Endodermal cell (in vitro differentiated cells): ENCODE results near the gene OR2J2. TPM values are rescaled to one million over a fixed set of nuclear protein-coding genes. Genes with fewer than 3 reads are reported as not detected.

Experiments
- DNase-seq: peaks from one replicate; pipeline ENCODE4 v3.0.0-alpha.2; 2017
- H3K27ac ChIP-seq: 2 replicates; pipeline ENCODE4 v1.5.1; 2013; ENCODE audit warnings: mild to moderate bottlenecking, low read depth, low read length, moderate library complexity
- H3K27me3 ChIP-seq: 2 replicates; pipeline ENCODE4 v1.6.1; 2013; ENCODE audit warnings: mild to moderate bottlenecking, low read length, moderate library complexity; ENCODE audit not compliant: insufficient read depth, control insufficient read depth, poor library complexity, severe bottlenecking
- H3K36me3 ChIP-seq: 2 replicates; pipeline ENCODE4 v1.7.0; 2013; ENCODE audit warnings: mild to moderate bottlenecking, low read length, moderate library complexity; ENCODE audit not compliant: control insufficient read depth, insufficient read depth
- H3K4me1 ChIP-seq: one replicate; pipeline ENCODE4 v1.7.0; 2013; ENCODE audit warnings: low read length; ENCODE audit not compliant: control insufficient read depth, insufficient read depth
- H3K4me3 ChIP-seq: 2 replicates; pipeline ENCODE4 v1.5.1; 2013; ENCODE audit warnings: mild to moderate bottlenecking, low read length, moderate library complexity
- H3K9ac ChIP-seq: 2 replicates; pipeline ENCODE4 v1.6.1; 2013; ENCODE audit warnings: mild to moderate bottlenecking, low read length, moderate library complexity; ENCODE audit not compliant: poor library complexity, severe bottlenecking; ENCODE audit errors: extremely low read depth
- H3K9me3 ChIP-seq: 2 replicates; pipeline ENCODE4 v1.6.1; 2013; ENCODE audit warnings: mild to moderate bottlenecking, low read length, moderate library complexity; ENCODE audit not compliant: control insufficient read depth
- H3K27ac Mint-ChIP-seq: 2 replicates; pipeline ENCODE4 v1.8.0; 2020; ENCODE audit warnings: mixed read lengths
- H3K27me3 Mint-ChIP-seq: 2 replicates; pipeline ENCODE4 v1.8.0; 2021; ENCODE audit warnings: mild to moderate bottlenecking, mixed read lengths; ENCODE audit not compliant: insufficient read depth
- H3K36me3 Mint-ChIP-seq: 2 replicates; pipeline ENCODE4 v1.8.0; 2020; ENCODE audit warnings: low read depth, mixed read lengths
- H3K4me1 Mint-ChIP-seq: 2 replicates; pipeline ENCODE4 v1.8.0; 2020; ENCODE audit warnings: mixed read lengths
- H3K4me3 Mint-ChIP-seq: 2 replicates; pipeline ENCODE4 v1.8.0; 2020; ENCODE audit warnings: mild to moderate bottlenecking, moderate library complexity, mixed read lengths
- H3K9me3 Mint-ChIP-seq: 2 replicates; pipeline ENCODE4 v1.8.0; 2020; ENCODE audit warnings: mild to moderate bottlenecking, mixed read lengths
- CTCF ChIP-seq: fragments of 200-600 bp; sonication (generic); conservative IDR thresholded peaks from 2 replicates; pipeline ENCODE4 v1.5.0; 2021; ENCODE audit warnings: antibody characterized with exemption, mild to moderate bottlenecking
- WGBS, 2 experiments: methylation state at CpG; one replicate each; pipeline versions ENCODE4 v1.1.5 to v1.1.7; 2013; ENCODE audit warnings: missing lambda C conversion rate in 2 of 2, mixed read lengths in 1 of 2; ENCODE audit not compliant: insufficient coverage in 1 of 2, insufficient read length in 1 of 2; 5-methylcytosine and 5-hydroxymethylcytosine counted together
- total RNA-seq, 2 donors: library from RNA; stranded (reverse); fragmentation: NEBNext Ultra II Directional in 1 of 2; extraction: Animal tissue kit (Norgen Biotek cat#: 25700) in 1 of 2; gene quantifications; 2 replicates in 1 of 2; 3 replicates in 1 of 2; pipeline ENCODE4 v1.2.1, GENCODE V29; 2021

The OR2J2 gene
- total RNA-seq, 2 donors from 2014 or later, result not detected

- Histone ChIP-seq H3K9me3 (no peaks in the 10 kb centered on the region), H3K27ac (no peak overlapping the region), H3K27me3 (no peaks in the 10 kb centered on the region), H3K4me1 (no peaks in the 10 kb centered on the region), H3K4me3 (no peak overlapping the region), H3K9ac (no peak overlapping the region), H3K36me3 (no peaks in the 10 kb centered on the region)
- H3K4me3 Mint-ChIP-seq, result no peak overlapping the region
- no peaks in the 10 kb centered on the region for H3K9me3 Mint-ChIP-seq
- no peak for DNase-seq
- H3K27ac Mint-ChIP-seq, result no peak overlapping the region
- no peaks in the 10 kb centered on the region for H3K4me1 Mint-ChIP-seq
- WGBS, 2 experiments, result 76% methylated on average over 2 of the region's 2 CpGs; no CpG with 5 or more reads in 1 of the 2 experiments
- TF ChIP-seq CTCF, result no peak
- peaks cover 1% of the 10 kb centered on the region for H3K27me3 Mint-ChIP-seq
- no peaks in the 10 kb centered on the region for H3K36me3 Mint-ChIP-seq
Observed at GRCh38 chr6:29131691-29132090, 39.0 kb upstream of the OR2J2 start.

GRCh38 chr6:29137724-29138123, 33.0 kb upstream of the OR2J2 start:
- no peak for TF ChIP-seq CTCF
- H3K36me3 ChIP-seq, result no peaks in the 10 kb centered on the region
- no peak overlapping the region for H3K4me3 ChIP-seq
- Mint-ChIP-seq H3K4me1 (no peaks in the 10 kb centered on the region), H3K27ac (no peak overlapping the region), H3K27me3 (peaks cover 1% of the 10 kb centered on the region), H3K36me3 (no peaks in the 10 kb centered on the region), H3K9me3 (peaks cover 7% of the 10 kb centered on the region), H3K4me3 (no peak overlapping the region)
- no peak overlapping the region for H3K27ac ChIP-seq
- no peaks in the 10 kb centered on the region for H3K27me3 ChIP-seq
- no peaks in the 10 kb centered on the region for H3K4me1 ChIP-seq
- H3K9me3 ChIP-seq, result peaks cover 7% of the 10 kb centered on the region
- DNase-seq, result no peak
- no peak overlapping the region for H3K9ac ChIP-seq
- 93% methylated on average over 4 of the region's 4 CpGs; no CpG with 5 or more reads in 1 of the 2 experiments for WGBS, 2 experiments

GRCh38 chr6:29141606-29142005, 29.1 kb upstream of the OR2J2 start:
- no peak for DNase-seq
- no peak for TF ChIP-seq CTCF
- Histone ChIP-seq H3K9ac (no peak overlapping the region), H3K4me3 (no peak overlapping the region), H3K27ac (no peak overlapping the region), H3K27me3 (no peaks in the 10 kb centered on the region), H3K9me3 (peaks cover 21% of the 10 kb centered on the region), H3K4me1 (no peaks in the 10 kb centered on the region), H3K36me3 (no peaks in the 10 kb centered on the region)
- no peaks in the 10 kb centered on the region for H3K4me1 Mint-ChIP-seq
- no peaks in the 10 kb centered on the region for H3K36me3 Mint-ChIP-seq
- no peaks in the 10 kb centered on the region for H3K27me3 Mint-ChIP-seq
- H3K9me3 Mint-ChIP-seq, result peaks cover 21% of the 10 kb centered on the region
- H3K4me3 Mint-ChIP-seq, result no peak overlapping the region
- 100% methylated on average over 1 of the region's 1 CpG; no CpG with 5 or more reads in 1 of the 2 experiments for WGBS, 2 experiments
- no peak overlapping the region for H3K27ac Mint-ChIP-seq
